HepG2 (cell line): ENCODE results near the gene POU3F1.

Source experiments
- ATRX ChIP-seq: sonication (generic); formaldehyde crosslinking; IDR thresholded peaks from 2 replicates; pipeline ENCODE4 v1.4.0; 2020; ENCODE audit warnings: missing genetic modification reagents, borderline replicate concordance
- CTCF ChIP-seq: sonication (generic); formaldehyde crosslinking; IDR thresholded peaks from 2 replicates; pipeline ENCODE4 v1.5.0; 2020; ENCODE audit warnings: mild to moderate bottlenecking, missing genetic modification reagents, moderate library complexity
- FOXK1 ChIP-seq: sonication (generic); formaldehyde crosslinking; IDR thresholded peaks from 2 replicates; pipeline ENCODE4 v1.4.0; 2020; ENCODE audit warnings: low read depth, missing genetic modification reagents, borderline replicate concordance
- GPBP1L1 ChIP-seq: sonication (generic); formaldehyde crosslinking; IDR thresholded peaks from 2 replicates; pipeline ENCODE4 v1.5.0; 2020; ENCODE audit warnings: mild to moderate bottlenecking, missing genetic modification reagents
- REL ChIP-seq: sonication (generic); formaldehyde crosslinking; conservative IDR thresholded peaks from 2 replicates; pipeline ENCODE4 v1.8.0; 2022; ENCODE audit warnings: mild to moderate bottlenecking, missing genetic modification reagents, moderate library complexity
- SMC3 ChIP-seq: IDR thresholded peaks from 2 replicates; pipeline ENCODE4 v1.6.1; 2011; ENCODE audit warnings: low read length, improper control_type of control experiment
- TGIF2 ChIP-seq: IDR thresholded peaks from 2 replicates; pipeline ENCODE4 v1.6.1; 2016; ENCODE audit warnings: control low read depth, missing compliant biosample characterization
- ZNF274 ChIP-seq: sonication (generic); formaldehyde crosslinking; IDR thresholded peaks from 2 replicates; pipeline ENCODE4 v1.5.1; 2020; ENCODE audit warnings: mild to moderate bottlenecking, missing genetic modification reagents

GRCh38 chr1:38028671-38029070, 17.9 kb downstream of the POU3F1 start:
- TF ChIP-seq FOXK1 (no peak), SMC3 (no peak), CTCF (CRISPR knock-in tag) (no peak), ZNF274 (CRISPR knock-in tag) (no peak), ATRX (CRISPR knock-in tag) (no peak), GPBP1L1 (no peak), TGIF2 (CRISPR knock-in tag) (no peak), REL (CRISPR knock-in tag) (no peak)
